HG03159 (cell line): ENCODE results near the gene GAPVD1.
"Not testable (repeated sequence)": the region's sequence is repeated elsewhere in the genome, so short reads cannot be mapped to it uniquely, and the experiment has no call there.

Source experiments
- ATAC-seq: cut with Tn5 transposase; IDR thresholded peaks from one replicate; pipeline ENCODE4 v1.9.1; 2021; ENCODE audit warnings: mild to moderate bottlenecking, moderate library complexity; ENCODE audit not compliant: unreplicated experiment

The GAPVD1 gene

GRCh38 chr9:125243792-125244260, 17.8 kb upstream of the GAPVD1 start:
- ATAC-seq, result no peak

- ATAC-seq, result no peak
Observed at GRCh38 chr9:125246261-125246667, 15.4 kb upstream of the GAPVD1 start.

- ATAC-seq, result no peak
Observed at GRCh38 chr9:125254231-125254630, 7.4 kb upstream of the GAPVD1 start.

GRCh38 chr9:125255781-125256391, 5.7 kb upstream of the GAPVD1 start:
- no peak for ATAC-seq

- no peak for ATAC-seq
Observed at GRCh38 chr9:125258160-125258785, 3.4 kb upstream of the GAPVD1 start.

GRCh38 chr9:125258832-125259534, 2.6 kb upstream of the GAPVD1 start:
- ATAC-seq, result no peak

- no peak for ATAC-seq
Observed at GRCh38 chr9:125260561-125260960, 1.1 kb upstream of the GAPVD1 start.

GRCh38 chr9:125262294-125262991, 817 bp downstream of the GAPVD1 start:
- ATAC-seq, result peak; percentile 7

- ATAC-seq, result not testable (repeated sequence)
Observed at GRCh38 chr9:125264068-125264467, 2.4 kb downstream of the GAPVD1 start.

- ATAC-seq, result no peak
Observed at GRCh38 chr9:125268394-125269013, 6.9 kb downstream of the GAPVD1 start.

- no peak for ATAC-seq
Observed at GRCh38 chr9:125269014-125269397, 7.4 kb downstream of the GAPVD1 start.

GRCh38 chr9:125271081-125271480, 9.5 kb downstream of the GAPVD1 start:
- ATAC-seq, result no peak

GRCh38 chr9:125272697-125273096, 11.1 kb downstream of the GAPVD1 start:
- ATAC-seq, result no peak

GRCh38 chr9:125276771-125277170, 15.1 kb downstream of the GAPVD1 start:
- ATAC-seq, result no peak

GRCh38 chr9:125277411-125277810, 15.8 kb downstream of the GAPVD1 start:
- no peak for ATAC-seq

- no peak for ATAC-seq
Observed at GRCh38 chr9:125280945-125281344, 19.3 kb downstream of the GAPVD1 start.

GRCh38 chr9:125284855-125285254, 23.2 kb downstream of the GAPVD1 start:
- no peak for ATAC-seq

GRCh38 chr9:125286935-125287433, 25.4 kb downstream of the GAPVD1 start:
- ATAC-seq, result not testable (repeated sequence)

- ATAC-seq, result no peak
Observed at GRCh38 chr9:125293134-125293533, 31.5 kb downstream of the GAPVD1 start.

- no peak for ATAC-seq
Observed at GRCh38 chr9:125295657-125296056, 34.0 kb downstream of the GAPVD1 start.

- no peak for ATAC-seq
Observed at GRCh38 chr9:125296843-125297372, 35.3 kb downstream of the GAPVD1 start.
